Psoas muscle (tissue), 8 donors: ENCODE data around the gene STRIP1. TPM values are rescaled to one million over a fixed set of nuclear protein-coding genes. Genes with fewer than 3 reads are reported as not detected.

ENCODE experiments used
- ATAC-seq, 4 donors: fragments of 200-7000 bp; cut with Tn5 transposase; one replicate each; pipeline ENCODE4 v1.9.1; 2020; ENCODE audit warnings: moderate library complexity in 3 of 4, mild to moderate bottlenecking in 2 of 4
- DNase-seq, 2 donors: peaks; one replicate each; pipeline ENCODE4 v3.0.0-alpha.2; 2020
- H3K27ac ChIP-seq: fragments of 200-600 bp; one replicate; pipeline ENCODE4 v1.8.0; 2022
- H3K27me3 ChIP-seq, 3 donors: fragments of 200-600 bp in 1 of 3; one replicate each; pipeline versions ENCODE4 v1.6.1 to v1.8.0; 2013 to 2022; ENCODE audit warnings: low read length in 2 of 3, mild to moderate bottlenecking in 2 of 3, moderate library complexity in 1 of 3; ENCODE audit not compliant: insufficient read depth in 3 of 3
- H3K36me3 ChIP-seq, 2 donors: fragments of 200-600 bp in 1 of 2; one replicate each; pipeline versions ENCODE4 v1.6.1 to v1.8.0; 2013 to 2022; ENCODE audit warnings: low read depth in 1 of 2, mild to moderate bottlenecking in 1 of 2, moderate library complexity in 1 of 2; ENCODE audit not compliant: insufficient read depth in 1 of 2
- H3K4me1 ChIP-seq: fragments of 200-600 bp; one replicate; pipeline ENCODE4 v1.8.0; 2022
- H3K4me3 ChIP-seq: fragments of 200-600 bp; one replicate; pipeline ENCODE4 v1.8.0; 2022; ENCODE audit warnings: mild to moderate bottlenecking
- H3K9me3 ChIP-seq: fragments of 200-600 bp; one replicate; pipeline ENCODE4 v1.8.0; 2022
- CTCF ChIP-seq: fragments of 200-600 bp; IDR thresholded peaks from one replicate; pipeline ENCODE4 v1.8.0; 2022; ENCODE audit warnings: antibody characterized with exemption
- WGBS, 3 donors: extraction: QIAGEN DNeasy Blood & Tissue Kit; methylation state at CpG; one replicate each; pipeline versions ENCODE4 v1.1.6 to v1.1.7; 2013; 5-methylcytosine and 5-hydroxymethylcytosine counted together
- intact Hi-C, 2 donors: fragments of 100-400 bp; cut with DNase I; formaldehyde crosslinking; loops; one replicate each; pipeline versions ENCODE4 v1.11.0 to v1.14.2; 2022
- polyA plus RNA-seq, 3 donors: library from polyadenylated mRNA; stranded (reverse); fragments of 200-250 nt; gene quantifications; one replicate each; pipeline ENCODE4 v1.2.3, GENCODE V29; 2013
- total RNA-seq, 4 donors: library from RNA; stranded (reverse); fragmentation: NEBNext Ultra II Directional in 2 of 4; extraction: Animal tissue kit (Norgen Biotek cat#: 25700) in 2 of 4; gene quantifications; one replicate each; pipeline versions ENCODE4 v1.2.1 to v1.2.4, GENCODE V29; 2021 to 2023
- donor health status: healthy with polysubstance abuse.
- donor health status: DM: no; HTN: no; CAD: no; lungs with moderate emphysema.
- donor health status: Bipolar disorder and iron deficiency.
- donor health status: healthy.
- donor health status: DM: yes; HTN: yes; CAD: no.
- donor health status: DM: no; HTN: no; CAD: no.
- donor health status: DM: no; HTN: no; CAD: no.
- donor health status: DM: yes; HTN: yes; CAD: no.

The STRIP1 gene
- total and polyA plus RNA-seq, 7 donors = 12.1 to 23.1 (median 16.4) TPM

- ATAC-seq (no peak), DNase-seq (peak in 1 of 2 donors; percentile 22)
- H3K36me3 ChIP-seq = peaks cover 10 to 76% of the 10 kb centered on the region in 2 donors
- no peaks in the 10 kb centered on the region for H3K4me1 ChIP-seq
- no peak for TF ChIP-seq CTCF
- intact Hi-C loops = no loop called here
- no peaks in the 10 kb centered on the region for H3K9me3 ChIP-seq
- H3K27me3 ChIP-seq = no peaks in the 10 kb centered on the region
- H3K27ac ChIP-seq = no peak overlapping the region
- WGBS, 3 donors = 78 to 86% (median 79%) methylated on average over 6 of the region's 6 CpGs
- H3K4me3 ChIP-seq = no peak overlapping the region
Observed at GRCh38 chr1:110059133-110059863, 24.9 kb downstream of the STRIP1 start.

GRCh38 chr1:110060034-110060661 is 25.7 kb downstream of the STRIP1 start:
- DNase-seq (peak; percentile 43 to 74), ATAC-seq (peak; percentile 13 to 67 (median 48))
- no peaks in the 10 kb centered on the region for H3K4me1 ChIP-seq
- WGBS, 3 donors = 89 to 92% (median 91%) methylated on average over 9 of the region's 9 CpGs
- intact Hi-C loops = no loop called here
- no peak overlapping the region for H3K27ac ChIP-seq
- H3K27me3 ChIP-seq = no peaks in the 10 kb centered on the region
- no peaks in the 10 kb centered on the region for H3K9me3 ChIP-seq
- H3K4me3 ChIP-seq = no peak overlapping the region
- peaks cover 5 to 68% of the 10 kb centered on the region in 2 donors for H3K36me3 ChIP-seq
- peak; percentile 54 for TF ChIP-seq CTCF

GRCh38 chr1:110060662-110061060 is 26.2 kb downstream of the STRIP1 start:
- DNase-seq (peak in 1 of 2 donors; percentile 12), ATAC-seq (no peak)
- H3K4me3 ChIP-seq = no peak overlapping the region
- WGBS, 3 donors = 93 to 98% (median 95%) methylated on average over 6 to 7 of the region's 7 CpGs
- no peak for TF ChIP-seq CTCF
- intact Hi-C loops = no loop called here
- H3K9me3 ChIP-seq = no peaks in the 10 kb centered on the region
- H3K27me3 ChIP-seq = no peaks in the 10 kb centered on the region
- peaks cover 3 to 63% of the 10 kb centered on the region in 2 donors for H3K36me3 ChIP-seq
- no peaks in the 10 kb centered on the region for H3K4me1 ChIP-seq
- no peak overlapping the region for H3K27ac ChIP-seq

GRCh38 chr1:110061341-110061740 is 26.9 kb downstream of the STRIP1 start:
- 91 to 96% (median 96%) methylated on average over 10 of the region's 10 CpGs for WGBS, 3 donors
- Histone ChIP-seq H3K4me1 (no peaks in the 10 kb centered on the region), H3K27me3 (no peaks in the 10 kb centered on the region), H3K27ac (no peak overlapping the region), H3K9me3 (no peaks in the 10 kb centered on the region), H3K36me3 (peaks cover 2 to 56% of the 10 kb centered on the region in 2 donors), H3K4me3 (no peak overlapping the region)
- no peak for TF ChIP-seq CTCF
- ATAC-seq (no peak), DNase-seq (no peak)
- intact Hi-C loops = no loop called here
